WTC11 (cell line): ENCODE results near the gene OTULIN. TPM values are rescaled to one million over a fixed set of nuclear protein-coding genes. Genes with fewer than 3 reads are reported as not detected.
A peak's percentile ranks its signal among the peaks of the same experiment; 100 is the strongest.

Experiments used
- ATAC-seq: fragments of 200-7000 bp; cut with Tn5 transposase; 2 replicates; pipeline ENCODE4 v1.10.0; 2021; ENCODE audit warnings: mild to moderate bottlenecking, moderate library complexity
- CTCF ChIA-PET: fragments of 300-600 bp; sonication (Branson Sonifier 250); formaldehyde crosslinking; loops from one replicate; lab custom pipeline; 2021; ENCODE audit warnings: antibody characterized with exemption; lab: Charles Lee
- POLR2A ChIA-PET: fragments of 350-600 bp; sonication (Branson Sonifier 250); formaldehyde crosslinking; loops from one replicate; lab custom pipeline; 2021; ENCODE audit warnings: antibody characterized with exemption; lab: Charles Lee
- DNase-seq: peaks from one replicate; pipeline ENCODE4 v3.0.0; 2021; ENCODE audit warnings: low spot score
- H3K27ac Mint-ChIP-seq: 2 replicates; pipeline ENCODE4 v1.8.0; 2021; ENCODE audit warnings: mixed read lengths
- H3K27me3 Mint-ChIP-seq: 2 replicates; pipeline ENCODE4 v1.8.0; 2021; ENCODE audit warnings: low read depth, mild to moderate bottlenecking, moderate library complexity, mixed read lengths
- H3K36me3 Mint-ChIP-seq: 2 replicates; pipeline ENCODE4 v1.8.0; 2021; ENCODE audit warnings: mixed read lengths
- H3K4me1 Mint-ChIP-seq: 2 replicates; pipeline ENCODE4 v1.8.0; 2022; ENCODE audit warnings: mixed read lengths
- H3K4me3 Mint-ChIP-seq: 2 replicates; pipeline ENCODE4 v1.8.0; 2021; ENCODE audit warnings: mild to moderate bottlenecking, moderate library complexity, mixed read lengths
- H3K9me3 Mint-ChIP-seq: 2 replicates; pipeline ENCODE4 v1.8.0; 2021; ENCODE audit warnings: mixed read lengths
- AFF4 ChIP-seq: sonication (generic); formaldehyde crosslinking; IDR thresholded peaks from 2 replicates; pipeline ENCODE4 v1.8.1; 2023; ENCODE audit warnings: mild to moderate bottlenecking, missing genetic modification reagents, borderline replicate concordance
- CREM ChIP-seq: sonication (generic); formaldehyde crosslinking; IDR thresholded peaks from 2 replicates; pipeline ENCODE4 v1.8.1; 2022; ENCODE audit warnings: mild to moderate bottlenecking, missing genetic modification reagents, moderate library complexity
- CTCF ChIP-seq: fragments of 200-600 bp; IDR thresholded peaks from 2 replicates; pipeline ENCODE4 v1.8.0; 2022; ENCODE audit warnings: antibody characterized with exemption
- ELF4 ChIP-seq: sonication (generic); formaldehyde crosslinking; IDR thresholded peaks from 2 replicates; pipeline ENCODE4 v1.8.1; 2022; ENCODE audit warnings: low read depth, mild to moderate bottlenecking, moderate library complexity, missing genetic modification reagents
- ESRRA ChIP-seq: sonication (generic); formaldehyde crosslinking; IDR thresholded peaks from 2 replicates; pipeline ENCODE4 v1.8.1; 2022; ENCODE audit warnings: mild to moderate bottlenecking, missing genetic modification reagents, borderline replicate concordance
- FOXK1 ChIP-seq: sonication (generic); formaldehyde crosslinking; IDR thresholded peaks from 2 replicates; pipeline ENCODE4 v1.8.0; 2022; ENCODE audit warnings: mild to moderate bottlenecking, moderate library complexity, missing genetic modification reagents
- FOXP1 ChIP-seq: sonication (generic); formaldehyde crosslinking; IDR thresholded peaks from 2 replicates; pipeline ENCODE4 v1.8.0; 2022; ENCODE audit warnings: missing genetic modification reagents, mild to moderate bottlenecking, moderate library complexity, borderline replicate concordance
- MAX ChIP-seq: sonication (generic); formaldehyde crosslinking; IDR thresholded peaks from 2 replicates; pipeline ENCODE4 v1.8.0; 2022; ENCODE audit warnings: mild to moderate bottlenecking, missing genetic modification reagents
- NFATC4 ChIP-seq: fragments of 250-450 bp; sonication (Bioruptor Pico); IDR thresholded peaks from 2 replicates; pipeline ENCODE4 v1.9.0; 2021; ENCODE audit warnings: mild to moderate bottlenecking
- NFE2L1 ChIP-seq: sonication (generic); formaldehyde crosslinking; IDR thresholded peaks from 2 replicates; pipeline ENCODE4 v1.8.1; 2023; ENCODE audit warnings: missing genetic modification reagents
- NR3C1 ChIP-seq: sonication (generic); formaldehyde crosslinking; conservative IDR thresholded peaks from 2 replicates; pipeline ENCODE4 v1.8.1; 2023; ENCODE audit warnings: low read depth, mild to moderate bottlenecking, missing genetic modification reagents
- RORB ChIP-seq: fragments of 250-450 bp; sonication (Bioruptor Pico); IDR thresholded peaks from 2 replicates; pipeline ENCODE4 v1.9.0; 2021; ENCODE audit warnings: mild to moderate bottlenecking
- ZBTB21 ChIP-seq: sonication (generic); formaldehyde crosslinking; IDR thresholded peaks from 2 replicates; pipeline ENCODE4 v1.8.1; 2023; ENCODE audit warnings: mild to moderate bottlenecking, missing genetic modification reagents, borderline replicate concordance
- ZNF512 ChIP-seq: sonication (generic); formaldehyde crosslinking; IDR thresholded peaks from 2 replicates; pipeline ENCODE4 v1.8.1; 2022; ENCODE audit warnings: missing genetic modification reagents, borderline replicate concordance
- total RNA-seq: library from RNA; stranded (reverse); gene quantifications from 3 replicates; pipeline ENCODE4 v1.2.3, GENCODE V29; 2021
- TF ChIP-seq, protein P1 (sequence below): sonication (generic); formaldehyde crosslinking; IDR thresholded peaks from 2 replicates; pipeline ENCODE4 v1.8.1; 2023; ENCODE audit warnings: mild to moderate bottlenecking, moderate library complexity, missing genetic modification reagents
- TF ChIP-seq, protein P2 (sequence below): sonication (generic); formaldehyde crosslinking; conservative IDR thresholded peaks from 2 replicates; pipeline ENCODE4 v1.8.1; 2022; ENCODE audit warnings: mild to moderate bottlenecking, missing genetic modification reagents

The OTULIN gene
- total RNA-seq, 1 experiment from 2014 or later = 25.0 TPM

- TF ChIP-seq ZNF512 (CRISPR knock-in tag) = no peak
- TF ChIP-seq MAX = peak; percentile 48; the same call in 1 of the 2 replicates
- TF ChIP-seq NR3C1 (CRISPR knock-in tag) = 0 out of 2 replicates have a peak, but pooled peaks have one; percentile 27
- TF ChIP-seq ESRRA (CRISPR knock-in tag) = no peak
- TF ChIP-seq CREM = 0 out of 2 replicates have a peak, but pooled peaks have one; percentile 52
- 0 out of 2 replicates have a peak, but pooled peaks have one; percentile 38 for TF ChIP-seq AFF4 (CRISPR knock-in tag)
- 0 out of 2 replicates have a peak, but pooled peaks have one; percentile 73 for TF ChIP-seq FOXP1 (CRISPR knock-in tag)
Measured at GRCh38 chr5:14728459-14728938, 64.0 kb downstream of the OTULIN start (continued).

DNA sequence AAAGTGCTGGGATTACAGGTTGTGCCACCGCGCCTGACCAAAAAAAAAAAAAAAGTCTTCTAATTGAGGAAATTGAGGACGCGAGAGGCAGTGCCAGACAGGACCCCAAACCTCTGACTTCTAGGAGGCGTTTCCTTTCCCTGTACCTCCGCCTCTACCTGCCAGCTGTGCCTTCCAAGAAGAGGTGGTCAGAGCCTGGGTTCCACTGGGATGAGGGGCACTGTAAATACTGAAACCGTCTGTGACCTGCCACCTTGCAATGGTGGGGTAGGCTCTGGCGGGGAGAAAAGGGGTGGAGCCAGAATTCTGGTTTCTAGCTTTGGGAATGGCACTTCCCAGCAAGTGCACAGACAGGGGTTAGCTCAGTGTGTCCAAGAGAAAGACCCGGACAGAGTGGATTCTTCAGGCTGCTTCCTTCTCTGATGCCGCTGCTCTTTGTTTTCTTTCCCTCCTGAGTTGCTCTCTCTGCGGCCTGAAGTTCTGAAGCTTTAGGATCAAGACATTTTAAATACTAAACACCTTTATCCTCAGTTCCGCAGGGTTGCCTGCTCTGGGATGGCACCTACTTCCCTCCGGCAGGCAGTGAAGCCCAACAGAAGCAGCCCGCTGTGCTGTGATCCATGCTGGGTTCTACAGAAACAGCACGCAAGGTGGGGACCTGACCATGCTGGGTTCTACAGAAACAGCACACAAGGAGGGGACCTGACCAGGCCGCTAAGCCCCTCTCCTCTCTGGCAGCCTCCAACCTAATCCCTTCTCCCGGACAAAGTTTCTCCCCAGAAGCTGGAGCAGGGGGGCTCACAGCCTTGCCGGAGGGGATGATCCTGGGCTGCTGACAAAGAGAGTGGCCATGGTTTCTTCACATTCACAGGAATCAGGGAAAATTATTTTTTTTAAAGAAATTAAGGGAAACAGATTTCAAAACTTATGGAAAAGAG lies 65.2 kb downstream of the OTULIN start:
- TF ChIP-seq, protein P1, sequence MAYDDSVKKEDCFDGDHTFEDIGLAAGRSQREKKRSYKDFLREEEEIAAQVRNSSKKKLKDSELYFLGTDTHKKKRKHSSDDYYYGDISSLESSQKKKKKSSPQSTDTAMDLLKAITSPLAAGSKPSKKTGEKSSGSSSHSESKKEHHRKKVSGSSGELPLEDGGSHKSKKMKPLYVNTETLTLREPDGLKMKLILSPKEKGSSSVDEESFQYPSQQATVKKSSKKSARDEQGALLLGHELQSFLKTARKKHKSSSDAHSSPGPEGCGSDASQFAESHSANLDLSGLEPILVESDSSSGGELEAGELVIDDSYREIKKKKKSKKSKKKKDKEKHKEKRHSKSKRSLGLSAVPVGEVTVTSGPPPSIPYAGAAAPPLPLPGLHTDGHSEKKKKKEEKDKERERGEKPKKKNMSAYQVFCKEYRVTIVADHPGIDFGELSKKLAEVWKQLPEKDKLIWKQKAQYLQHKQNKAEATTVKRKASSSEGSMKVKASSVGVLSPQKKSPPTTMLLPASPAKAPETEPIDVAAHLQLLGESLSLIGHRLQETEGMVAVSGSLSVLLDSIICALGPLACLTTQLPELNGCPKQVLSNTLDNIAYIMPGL (CRISPR knock-in tag) = no peak
- no peak for TF ChIP-seq FOXK1 (CRISPR knock-in tag)
- no peak overlapping the region for H3K4me3 Mint-ChIP-seq
- ChIA-PET CTCF (interaction anchor here (0.5 to 5.6 kb wide), 2 partner anchors 43 to 641 kb away, joined by 3 to 26 read pairs; no protein-coding TSS in a partner anchor), POLR2A (no interaction called here)
- ATAC-seq = no peak
- no peak for DNase-seq
- peaks cover 36% of the 10 kb centered on the region for H3K4me1 Mint-ChIP-seq
- H3K9me3 Mint-ChIP-seq = no peaks in the 10 kb centered on the region
- H3K27ac Mint-ChIP-seq = no peak overlapping the region
- no peaks in the 10 kb centered on the region for H3K36me3 Mint-ChIP-seq
- no peaks in the 10 kb centered on the region; the same call in 1 of the 2 replicates for H3K27me3 Mint-ChIP-seq

GRCh38 chr5:14730466-14730865 lies 65.9 kb downstream of the OTULIN start:
- ChIA-PET CTCF (interaction anchor here (0.6 kb wide), 1 partner anchor 138 kb away, joined by 4 read pairs; no protein-coding TSS in a partner anchor), POLR2A (no interaction called here)
- ATAC-seq = no peak
- no peaks in the 10 kb centered on the region; the same call in 1 of the 2 replicates for H3K27me3 Mint-ChIP-seq
- TF ChIP-seq NFATC4 (CRISPR knock-in tag) = no peak
- no peak for TF ChIP-seq RORB
- no peak for TF ChIP-seq ELF4 (CRISPR knock-in tag)
- TF ChIP-seq, protein P2, sequence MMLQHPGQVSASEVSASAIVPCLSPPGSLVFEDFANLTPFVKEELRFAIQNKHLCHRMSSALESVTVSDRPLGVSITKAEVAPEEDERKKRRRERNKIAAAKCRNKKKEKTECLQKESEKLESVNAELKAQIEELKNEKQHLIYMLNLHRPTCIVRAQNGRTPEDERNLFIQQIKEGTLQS (CRISPR knock-in tag) = no peak
- TF ChIP-seq NFE2L1 = no peak
- no peak for TF ChIP-seq CTCF
- no peak for TF ChIP-seq ZBTB21 (CRISPR knock-in tag)
- peaks cover 36% of the 10 kb centered on the region for H3K4me1 Mint-ChIP-seq
- H3K9me3 Mint-ChIP-seq = no peaks in the 10 kb centered on the region
- H3K36me3 Mint-ChIP-seq = no peaks in the 10 kb centered on the region
- H3K27ac Mint-ChIP-seq = no peak overlapping the region
- DNase-seq = no peak
- H3K4me3 Mint-ChIP-seq = no peak overlapping the region
